Measurements from ENCODE around the gene SPIRE2. TPM values are rescaled to one million over a fixed set of nuclear protein-coding genes. Genes with fewer than 3 reads are reported as not detected.
"Not testable (repeated sequence)": the region's sequence is repeated elsewhere in the genome, so short reads cannot be mapped to it uniquely, and the experiment has no call there.

SPIRE2 gene
- total and polyA plus RNA-seq, 5 donors from 2014 or later = 0.35 TPM; not detected in 4

DNA sequence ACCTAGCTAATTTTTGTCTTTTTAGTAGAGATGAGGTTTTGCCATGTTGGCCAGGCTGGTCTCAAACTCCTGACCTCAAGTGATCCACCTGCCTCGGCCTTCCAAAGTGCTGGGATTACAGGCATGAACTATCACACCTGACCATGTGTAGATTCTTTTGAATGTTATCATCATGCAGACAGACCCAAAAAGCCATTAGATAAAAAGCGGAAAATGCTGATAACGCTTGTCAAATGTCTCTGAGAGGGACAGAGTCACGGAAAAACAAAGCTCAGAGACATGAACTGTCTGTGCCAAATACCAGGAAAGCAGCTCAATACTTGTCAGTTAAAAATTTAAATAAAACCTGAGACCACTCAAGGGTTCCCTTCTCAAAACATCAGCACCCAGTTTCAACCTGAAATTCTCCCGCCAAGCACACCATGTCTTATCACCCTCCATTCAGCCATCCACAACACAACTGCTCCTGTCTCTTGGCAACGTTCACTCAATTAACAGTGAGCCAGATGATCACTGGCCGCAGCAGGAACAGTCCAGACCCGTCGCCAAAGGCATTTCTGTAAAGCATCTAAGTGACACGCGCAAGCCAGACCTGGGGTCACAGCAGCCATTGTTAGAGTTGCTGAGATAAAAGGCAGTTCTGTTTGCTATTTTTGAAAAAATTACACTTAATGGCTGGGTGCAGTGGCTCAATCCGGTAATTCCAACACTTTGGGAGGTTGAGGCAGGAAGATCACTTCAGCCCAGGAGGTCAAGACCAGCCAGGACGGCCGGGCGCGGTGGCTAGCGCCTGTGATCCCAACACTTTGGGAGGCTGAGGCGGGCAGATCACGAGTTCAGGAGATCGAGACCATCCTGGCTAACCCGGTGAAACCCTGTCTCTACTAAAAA is 41.6 kb upstream of the SPIRE2 start:
- H3K9me3 ChIP-seq (ENCODE audit: control insufficient read depth in 2 of 2, low read length in 2 of 2) = no peaks in the 10 kb centered on the region
- Mint-ChIP-seq H3K27ac (peak overlapping the region in 1 of 3 donors; percentile 23), H3K36me3 (no peaks in the 10 kb centered on the region), H3K27me3 (no peaks in the 10 kb centered on the region), H3K4me3 (no peak overlapping the region), H3K4me1 (peaks cover 6 to 27% (median 10%) of the 10 kb centered on the region in 4 donors), H3K9me3 (no peaks in the 10 kb centered on the region)
- no peaks in the 10 kb centered on the region for H3K27me3 ChIP-seq (ENCODE audit: control insufficient read depth, insufficient read depth, low read length)
- no peak overlapping the region for H3K27ac ChIP-seq (ENCODE audit: insufficient read depth, low read length, poor library complexity, severe bottlenecking)
- no peaks in the 10 kb centered on the region for H3K36me3 ChIP-seq (ENCODE audit: control insufficient read depth, insufficient read depth, low read length)
- ATAC-seq (ENCODE audit: low read depth in 2 of 2) (no peak), DNase-seq (no peak)
- H3K4me3 ChIP-seq (ENCODE audit: low read depth, low read length) = no peak overlapping the region
- H3K4me1 ChIP-seq (ENCODE audit: control insufficient read depth, insufficient read depth, low read length, poor library complexity, severe bottlenecking) = peaks cover 10% of the 10 kb centered on the region

DNA sequence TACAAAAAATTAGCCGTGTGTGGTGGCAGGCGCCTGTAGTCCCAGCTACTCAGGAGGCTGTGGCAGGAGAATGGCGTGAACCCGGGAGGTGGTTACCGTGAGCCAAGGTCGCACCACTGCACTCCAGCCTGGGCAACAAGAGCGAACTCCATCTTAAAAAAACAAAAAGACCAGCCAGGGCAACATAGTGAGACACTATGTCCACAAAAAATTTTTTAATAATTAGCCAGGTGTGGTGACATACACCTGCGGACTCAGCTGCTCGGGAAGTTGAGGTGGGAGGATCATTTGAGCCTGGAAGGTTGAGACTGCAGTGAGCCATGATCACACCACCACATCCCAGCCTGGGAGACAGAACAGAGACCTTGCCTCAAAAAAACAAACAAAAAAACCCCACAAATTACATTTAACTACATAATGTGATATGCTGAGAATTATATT is 40.9 kb upstream of the SPIRE2 start:
- H3K9me3 ChIP-seq (ENCODE audit: control insufficient read depth in 2 of 2, low read length in 2 of 2) = no peaks in the 10 kb centered on the region
- no peak overlapping the region for H3K27ac ChIP-seq (ENCODE audit: insufficient read depth, low read length, poor library complexity, severe bottlenecking)

DNA sequence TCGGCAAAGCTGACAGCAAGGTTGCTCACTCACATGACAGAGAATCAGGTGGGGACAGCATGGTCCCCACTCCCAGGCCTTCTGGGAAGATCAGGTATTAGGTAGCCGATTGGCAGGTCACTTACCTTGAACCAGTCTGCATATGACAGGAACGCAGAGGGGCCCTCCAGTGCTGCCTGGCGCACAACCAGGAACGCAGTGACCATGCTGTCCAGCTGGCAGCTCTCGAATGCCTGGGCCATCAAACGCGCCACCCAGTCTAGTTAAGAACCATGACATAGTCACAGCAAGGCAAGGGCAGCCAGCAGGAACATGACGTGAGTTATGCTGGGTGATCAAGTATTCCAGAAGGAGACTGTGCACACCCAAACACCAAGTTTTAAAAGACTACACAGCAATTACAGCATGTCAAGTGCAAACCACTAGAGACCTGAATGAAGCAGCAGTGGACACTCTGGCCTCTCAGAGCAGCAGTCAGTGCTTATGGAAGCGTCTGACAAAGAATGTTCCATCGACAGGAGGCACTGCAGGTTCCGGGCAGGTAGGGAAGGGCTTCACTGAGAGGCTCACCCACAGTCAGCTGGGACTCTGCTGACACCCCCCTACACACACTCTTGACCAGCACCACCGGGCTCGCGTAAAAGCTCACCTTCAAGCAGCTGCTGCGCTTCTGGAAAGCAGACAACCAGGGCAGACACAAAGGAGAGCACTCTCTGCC is 36.8 kb upstream of the SPIRE2 start:
- no peak overlapping the region for H3K4me3 ChIP-seq (ENCODE audit: low read depth, low read length)
- no peak overlapping the region for H3K4me3 Mint-ChIP-seq
- no peaks in the 10 kb centered on the region for H3K9me3 ChIP-seq (ENCODE audit: control insufficient read depth in 2 of 2, low read length in 2 of 2)
- no peaks in the 10 kb centered on the region for H3K36me3 ChIP-seq (ENCODE audit: control insufficient read depth, insufficient read depth, low read length)
- H3K36me3 Mint-ChIP-seq = no peaks in the 10 kb centered on the region
- peaks cover 0 to 13% (median 7%) of the 10 kb centered on the region in 4 donors for H3K4me1 Mint-ChIP-seq
- DNase-seq (no peak), ATAC-seq (ENCODE audit: low read depth in 2 of 2) (no peak)
- H3K27me3 ChIP-seq (ENCODE audit: control insufficient read depth, insufficient read depth, low read length) = no peaks in the 10 kb centered on the region
- peaks cover 4% of the 10 kb centered on the region for H3K4me1 ChIP-seq (ENCODE audit: control insufficient read depth, insufficient read depth, low read length, poor library complexity, severe bottlenecking)
- peak overlapping the region in 1 of 3 donors; percentile 52 for H3K27ac Mint-ChIP-seq
- H3K27me3 Mint-ChIP-seq = no peaks in the 10 kb centered on the region
- H3K27ac ChIP-seq (ENCODE audit: insufficient read depth, low read length, poor library complexity, severe bottlenecking) = no peak overlapping the region
- no peaks in the 10 kb centered on the region for H3K9me3 Mint-ChIP-seq

More for the DNA sequence above, 40.9 kb upstream of the SPIRE2 start:
- no peak overlapping the region for H3K4me3 Mint-ChIP-seq
- H3K4me1 Mint-ChIP-seq = peaks cover 6 to 27% (median 10%) of the 10 kb centered on the region in 4 donors
- no peaks in the 10 kb centered on the region for H3K27me3 ChIP-seq (ENCODE audit: control insufficient read depth, insufficient read depth, low read length)
- no peak overlapping the region for H3K4me3 ChIP-seq (ENCODE audit: low read depth, low read length)
- H3K9me3 Mint-ChIP-seq = no peaks in the 10 kb centered on the region
- H3K27me3 Mint-ChIP-seq = no peaks in the 10 kb centered on the region
- ATAC-seq (ENCODE audit: low read depth in 2 of 2) (no peak), DNase-seq (no peak)
- H3K4me1 ChIP-seq (ENCODE audit: control insufficient read depth, insufficient read depth, low read length, poor library complexity, severe bottlenecking) = peaks cover 10% of the 10 kb centered on the region
- H3K36me3 ChIP-seq (ENCODE audit: control insufficient read depth, insufficient read depth, low read length) = no peaks in the 10 kb centered on the region
- no peaks in the 10 kb centered on the region for H3K36me3 Mint-ChIP-seq
- H3K27ac Mint-ChIP-seq = no peak overlapping the region

DNA sequence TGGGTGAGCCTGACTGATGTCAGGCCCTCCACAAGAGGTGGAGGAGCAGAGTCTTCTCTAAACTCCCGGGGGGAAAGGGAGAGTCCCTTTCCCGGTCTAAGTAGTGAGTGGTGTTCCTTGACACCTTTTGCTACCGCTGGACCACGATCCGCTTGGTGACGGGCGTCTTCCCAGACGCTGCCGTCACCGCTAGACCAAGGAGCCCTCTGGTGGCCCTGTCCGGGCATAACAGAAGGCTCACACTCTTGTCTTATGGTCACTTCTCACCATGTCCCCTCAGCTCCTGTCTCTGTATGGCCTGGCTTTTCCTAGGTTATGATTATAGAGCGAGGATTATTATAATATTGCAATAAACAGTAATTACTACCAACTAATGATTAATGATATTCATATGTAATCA is 35.2 kb upstream of the SPIRE2 start:
- not testable (repeated sequence) for H3K9me3 Mint-ChIP-seq; H3K36me3 Mint-ChIP-seq; H3K27me3 ChIP-seq (ENCODE audit: control insufficient read depth, insufficient read depth, low read length); ATAC-seq (ENCODE audit: low read depth in 2 of 2); H3K4me1 ChIP-seq (ENCODE audit: control insufficient read depth, insufficient read depth, low read length, poor library complexity, severe bottlenecking); H3K4me1 Mint-ChIP-seq; H3K27me3 Mint-ChIP-seq; H3K9me3 ChIP-seq (ENCODE audit: control insufficient read depth in 2 of 2, low read length in 2 of 2); H3K36me3 ChIP-seq (ENCODE audit: control insufficient read depth, insufficient read depth, low read length); H3K27ac ChIP-seq (ENCODE audit: insufficient read depth, low read length, poor library complexity, severe bottlenecking); H3K4me3 Mint-ChIP-seq; H3K27ac Mint-ChIP-seq; H3K4me3 ChIP-seq (ENCODE audit: low read depth, low read length)
- DNase-seq = peak; percentile 37 to 59 (median 46)

DNA sequence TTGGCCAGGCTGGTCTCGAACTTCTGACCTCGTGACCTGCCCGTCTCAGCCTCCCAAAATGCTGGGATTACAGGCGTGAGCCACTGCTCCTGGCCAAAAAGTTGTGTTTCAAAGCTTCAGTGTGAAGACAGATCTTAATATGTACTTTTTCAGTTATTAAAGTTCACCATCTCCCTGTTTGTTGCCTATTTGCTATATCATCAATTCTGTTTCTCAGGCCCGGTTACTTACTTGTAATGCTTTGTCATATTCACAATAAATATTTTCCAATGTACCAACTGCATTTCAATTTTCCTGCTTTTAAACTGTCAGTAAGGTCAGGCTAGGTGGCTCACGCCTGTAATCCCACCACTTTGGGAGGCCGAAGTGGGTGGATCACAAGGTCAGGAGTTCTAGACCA is 34.3 kb upstream of the SPIRE2 start:
- Mint-ChIP-seq H3K27me3 (no peaks in the 10 kb centered on the region), H3K27ac (no peak overlapping the region), H3K36me3 (no peaks in the 10 kb centered on the region), H3K4me1 (peaks cover 0 to 9% (median 7%) of the 10 kb centered on the region in 4 donors), H3K4me3 (no peak overlapping the region), H3K9me3 (no peaks in the 10 kb centered on the region)
- Histone ChIP-seq H3K36me3 (ENCODE audit: control insufficient read depth, insufficient read depth, low read length) (no peaks in the 10 kb centered on the region), H3K9me3 (ENCODE audit: control insufficient read depth in 2 of 2, low read length in 2 of 2) (no peaks in the 10 kb centered on the region), H3K4me1 (ENCODE audit: control insufficient read depth, insufficient read depth, low read length, poor library complexity, severe bottlenecking) (peaks cover 4% of the 10 kb centered on the region), H3K4me3 (ENCODE audit: low read depth, low read length) (no peak overlapping the region), H3K27me3 (ENCODE audit: control insufficient read depth, insufficient read depth, low read length) (no peaks in the 10 kb centered on the region), H3K27ac (ENCODE audit: insufficient read depth, low read length, poor library complexity, severe bottlenecking) (no peak overlapping the region)
- DNase-seq = no peak
- no peak for ATAC-seq (ENCODE audit: low read depth in 2 of 2)

DNA sequence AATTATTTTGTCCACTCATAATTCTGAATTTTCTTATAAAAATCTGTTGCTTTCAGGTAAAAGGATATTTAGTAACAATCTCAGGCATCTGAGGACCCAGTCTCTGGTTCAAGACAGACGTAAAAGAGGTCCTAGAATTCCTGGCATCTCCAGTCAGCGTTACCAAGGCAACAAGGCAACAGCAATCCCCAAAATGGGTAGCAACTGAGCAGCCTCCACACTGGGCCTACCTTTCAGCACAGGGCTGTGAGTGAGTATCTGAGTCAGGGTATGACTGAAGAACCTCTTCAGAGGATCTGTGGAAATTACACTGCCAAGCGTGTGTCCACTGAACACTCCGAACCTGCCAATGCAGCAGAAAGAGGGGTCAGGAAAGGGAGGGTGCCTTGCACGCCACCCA is 32.6 kb upstream of the SPIRE2 start:
- Histone ChIP-seq H3K36me3 (ENCODE audit: control insufficient read depth, insufficient read depth, low read length) (no peaks in the 10 kb centered on the region), H3K4me1 (ENCODE audit: control insufficient read depth, insufficient read depth, low read length, poor library complexity, severe bottlenecking) (peaks cover 4% of the 10 kb centered on the region), H3K9me3 (ENCODE audit: control insufficient read depth in 2 of 2, low read length in 2 of 2) (no peaks in the 10 kb centered on the region), H3K27ac (ENCODE audit: insufficient read depth, low read length, poor library complexity, severe bottlenecking) (no peak overlapping the region), H3K4me3 (ENCODE audit: low read depth, low read length) (no peak overlapping the region), H3K27me3 (ENCODE audit: control insufficient read depth, insufficient read depth, low read length) (no peaks in the 10 kb centered on the region)
- no peak overlapping the region for H3K4me3 Mint-ChIP-seq
- no peak for ATAC-seq (ENCODE audit: low read depth in 2 of 2)
- peaks cover 0 to 9% (median 7%) of the 10 kb centered on the region in 4 donors for H3K4me1 Mint-ChIP-seq
- no peaks in the 10 kb centered on the region for H3K9me3 Mint-ChIP-seq
- H3K27me3 Mint-ChIP-seq = no peaks in the 10 kb centered on the region
- no peak overlapping the region for H3K27ac Mint-ChIP-seq
- DNase-seq = no peak
- no peaks in the 10 kb centered on the region for H3K36me3 Mint-ChIP-seq

DNA sequence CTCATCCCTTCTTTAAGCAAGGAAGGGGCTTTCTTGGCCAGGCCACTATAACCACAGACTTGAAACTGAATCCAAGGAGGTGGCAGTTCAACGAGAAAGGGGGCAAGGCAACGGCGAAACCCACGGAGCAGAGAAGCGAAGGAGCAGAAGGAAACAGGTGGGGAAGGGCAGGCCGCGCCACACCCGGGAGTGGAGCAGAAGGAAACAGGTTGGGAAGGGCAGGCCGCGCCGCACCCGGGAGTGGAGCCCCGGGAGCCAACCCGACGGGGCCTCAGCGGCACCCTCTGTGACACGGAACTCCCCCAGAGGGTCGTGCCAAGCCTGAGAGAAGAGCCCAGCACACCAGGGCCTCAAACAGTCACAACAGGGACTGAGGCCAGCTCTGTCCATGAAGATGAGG is 32.2 kb upstream of the SPIRE2 start:
- ATAC-seq (ENCODE audit: low read depth in 2 of 2) = no peak
- H3K36me3 Mint-ChIP-seq = no peaks in the 10 kb centered on the region
- no peaks in the 10 kb centered on the region for H3K9me3 Mint-ChIP-seq
- H3K4me3 ChIP-seq (ENCODE audit: low read depth, low read length) = no peak overlapping the region
- no peak overlapping the region for H3K27ac Mint-ChIP-seq
- no peak for DNase-seq
- no peaks in the 10 kb centered on the region for H3K27me3 Mint-ChIP-seq
- H3K27ac ChIP-seq (ENCODE audit: insufficient read depth, low read length, poor library complexity, severe bottlenecking) = no peak overlapping the region
- peaks cover 0 to 9% (median 7%) of the 10 kb centered on the region in 4 donors for H3K4me1 Mint-ChIP-seq
- H3K9me3 ChIP-seq (ENCODE audit: control insufficient read depth in 2 of 2, low read length in 2 of 2) = no peaks in the 10 kb centered on the region
- no peaks in the 10 kb centered on the region for H3K27me3 ChIP-seq (ENCODE audit: control insufficient read depth, insufficient read depth, low read length)
- H3K4me1 ChIP-seq (ENCODE audit: control insufficient read depth, insufficient read depth, low read length, poor library complexity, severe bottlenecking) = peaks cover 4% of the 10 kb centered on the region
- no peak overlapping the region for H3K4me3 Mint-ChIP-seq
- H3K36me3 ChIP-seq (ENCODE audit: control insufficient read depth, insufficient read depth, low read length) = no peaks in the 10 kb centered on the region
